NT2/D1 (cell line): Measurements from ENCODE around the gene PEPD.

Experiments
- SUZ12 ChIP-seq: IDR thresholded peaks from 2 replicates; pipeline ENCODE4 v1.6.1; 2011; ENCODE audit not compliant: insufficient read length, insufficient read depth; ENCODE audit errors: extremely low read depth
- YY1 ChIP-seq: IDR thresholded peaks from 2 replicates; pipeline ENCODE4 v1.6.1; 2011; ENCODE audit not compliant: insufficient read length, insufficient read depth
- ZNF274 ChIP-seq: IDR thresholded peaks from 2 replicates; pipeline ENCODE4 v1.6.1; 2011; ENCODE audit warnings: mild to moderate bottlenecking, low read depth, low read length

GRCh38 chr19:33520048-33520643, 1.4 kb downstream of the PEPD start:
- no peak for TF ChIP-seq ZNF274
- no peak for TF ChIP-seq YY1
- TF ChIP-seq SUZ12: no peak
